DOHH2 (cell line): Measurements from ENCODE around the gene ZNF521.

Source experiments
- H3F3A ChIP-seq: fragments of 200-600 bp; sonication (generic), shearing (Covaris generic); 2 replicates; pipeline ENCODE4 v1.6.0; 2016; ENCODE audit warnings: antibody characterized with exemption, mild to moderate bottlenecking; ENCODE audit not compliant: control insufficient read depth, insufficient read depth
- H3K27ac ChIP-seq: fragments of 200-600 bp; sonication (generic); 2 replicates; pipeline ENCODE4 v1.5.1; 2014; ENCODE audit warnings: low read depth, mild to moderate bottlenecking, low read length, moderate library complexity
- H3K27me3 ChIP-seq: fragments of 200-600 bp; sonication (generic); 2 replicates; pipeline ENCODE4 v1.6.1; 2014; ENCODE audit warnings: mild to moderate bottlenecking, low read length, mixed read lengths; ENCODE audit not compliant: control insufficient read depth
- H3K36me3 ChIP-seq: fragments of 200-600 bp; sonication (generic); 2 replicates; pipeline ENCODE4 v1.6.1; 2014; ENCODE audit warnings: mild to moderate bottlenecking, low read length, moderate library complexity, mixed read lengths; ENCODE audit not compliant: control insufficient read depth
- H3K4me1 ChIP-seq: fragments of 200-600 bp; sonication (generic); 2 replicates; pipeline ENCODE4 v1.6.1; 2014; ENCODE audit warnings: mild to moderate bottlenecking, low read length, mixed read lengths; ENCODE audit not compliant: control insufficient read depth
- H3K4me2 ChIP-seq: fragments of 200-600 bp; sonication (generic); 2 replicates; pipeline ENCODE4 v1.6.0; 2014; ENCODE audit warnings: mild to moderate bottlenecking, low read length, moderate library complexity
- H3K4me3 ChIP-seq: fragments of 200-600 bp; sonication (generic); 2 replicates; pipeline ENCODE4 v1.5.1; 2014; ENCODE audit warnings: mild to moderate bottlenecking, low read length, mixed read lengths
- H3K79me2 ChIP-seq: fragments of 200-600 bp; sonication (generic); 2 replicates; pipeline ENCODE4 v1.6.1; 2014; ENCODE audit warnings: mild to moderate bottlenecking, low read length, mixed read lengths; ENCODE audit not compliant: control insufficient read depth
- H3K9me2 ChIP-seq: fragments of 200-600 bp; sonication (generic); replicated peaks from 2 replicates; pipeline ENCODE4 v1.6.1; 2014; ENCODE audit warnings: mild to moderate bottlenecking, low read length, mixed read lengths; ENCODE audit not compliant: control insufficient read depth
- H3K9me3 ChIP-seq: fragments of 200-600 bp; sonication (generic); 2 replicates; pipeline ENCODE4 v1.6.1; 2014; ENCODE audit warnings: antibody characterized with exemption, low read length, mixed read lengths; ENCODE audit not compliant: control insufficient read depth, insufficient read depth
- H4K20me1 ChIP-seq: fragments of 200-600 bp; sonication (generic); 2 replicates; pipeline ENCODE4 v1.6.0; 2014; ENCODE audit warnings: low read depth, mild to moderate bottlenecking, antibody characterized with exemption, low read length, moderate library complexity; ENCODE audit not compliant: control insufficient read depth, insufficient read depth
- CTCF ChIP-seq: fragments of 200-600 bp; sonication (generic); IDR thresholded peaks from one replicate; pipeline ENCODE4 v1.5.1; 2014; ENCODE audit warnings: antibody characterized with exemption, mild to moderate bottlenecking, low read depth, low read length; ENCODE audit not compliant: poor library complexity, severe bottlenecking
- EZH2phosphoT487 ChIP-seq: fragments of 200-600 bp; sonication (generic); IDR thresholded peaks from 2 replicates; pipeline ENCODE4 v1.6.1; 2017; ENCODE audit warnings: borderline replicate concordance, mild to moderate bottlenecking, antibody characterized with exemption, low read length, moderate library complexity, mixed read lengths

Gene ZNF521

GRCh38 chr18:25123438-25124232 lies 228.3 kb downstream of the ZNF521 start:
- no peak overlapping the region for H3K27ac ChIP-seq
- no peak overlapping the region for H3K4me2 ChIP-seq
- H3F3A ChIP-seq, result no peaks in the 10 kb centered on the region
- no peaks in the 10 kb centered on the region for H3K9me2 ChIP-seq
- H4K20me1 ChIP-seq, result no peaks in the 10 kb centered on the region
- H3K4me1 ChIP-seq, result no peaks in the 10 kb centered on the region
- H3K9me3 ChIP-seq, result no peaks in the 10 kb centered on the region
- TF ChIP-seq EZH2phosphoT487 (no peak), CTCF (no peak)
- no peaks in the 10 kb centered on the region for H3K79me2 ChIP-seq
- H3K27me3 ChIP-seq, result no peaks in the 10 kb centered on the region
- H3K36me3 ChIP-seq, result no peaks in the 10 kb centered on the region
- H3K4me3 ChIP-seq, result no peak overlapping the region

GRCh38 chr18:25121442-25121841 lies 230.5 kb downstream of the ZNF521 start:
- Histone ChIP-seq H3K9me3 (no peaks in the 10 kb centered on the region), H4K20me1 (no peaks in the 10 kb centered on the region), H3K4me1 (no peaks in the 10 kb centered on the region), H3K27me3 (no peaks in the 10 kb centered on the region), H3K79me2 (no peaks in the 10 kb centered on the region), H3K27ac (no peak overlapping the region), H3K4me3 (no peak overlapping the region), H3F3A (no peaks in the 10 kb centered on the region), H3K4me2 (no peak overlapping the region), H3K36me3 (no peaks in the 10 kb centered on the region), H3K9me2 (no peaks in the 10 kb centered on the region)
- TF ChIP-seq CTCF (no peak), EZH2phosphoT487 (no peak)

GRCh38 chr18:25113566-25113965 lies 238.4 kb downstream of the ZNF521 start:
- Histone ChIP-seq H3F3A (no peaks in the 10 kb centered on the region), H3K9me2 (no peaks in the 10 kb centered on the region), H3K36me3 (no peaks in the 10 kb centered on the region), H3K4me3 (no peak overlapping the region), H3K4me1 (no peaks in the 10 kb centered on the region), H3K4me2 (no peak overlapping the region), H3K79me2 (no peaks in the 10 kb centered on the region), H3K27ac (no peak overlapping the region), H3K27me3 (no peaks in the 10 kb centered on the region), H4K20me1 (no peaks in the 10 kb centered on the region), H3K9me3 (no peaks in the 10 kb centered on the region)
- TF ChIP-seq EZH2phosphoT487, result no peak
- no peak for TF ChIP-seq CTCF
